Breast epithelium (tissue), 3 donors: ENCODE data around the gene RPL19.

ENCODE experiments used
- CTCF ChIP-seq, 3 donors: fragments of 450-650 bp; IDR thresholded peaks; one replicate each; pipeline ENCODE4 v1.5.1; 2016 to 2017; ENCODE audit warnings: antibody characterized with exemption in 3 of 3, mild to moderate bottlenecking in 3 of 3, moderate library complexity in 3 of 3
- POLR2A ChIP-seq: fragments of 450-650 bp; IDR thresholded peaks from one replicate; pipeline ENCODE4 v1.6.1; 2016; ENCODE audit warnings: antibody characterized with exemption, mild to moderate bottlenecking, moderate library complexity
- POLR2AphosphoS5 ChIP-seq, 3 donors: sonication (generic); formaldehyde crosslinking; IDR thresholded peaks; one replicate each; pipeline ENCODE4 v1.6.1; 2017; ENCODE audit warnings: antibody characterized with exemption in 3 of 3

DNA sequence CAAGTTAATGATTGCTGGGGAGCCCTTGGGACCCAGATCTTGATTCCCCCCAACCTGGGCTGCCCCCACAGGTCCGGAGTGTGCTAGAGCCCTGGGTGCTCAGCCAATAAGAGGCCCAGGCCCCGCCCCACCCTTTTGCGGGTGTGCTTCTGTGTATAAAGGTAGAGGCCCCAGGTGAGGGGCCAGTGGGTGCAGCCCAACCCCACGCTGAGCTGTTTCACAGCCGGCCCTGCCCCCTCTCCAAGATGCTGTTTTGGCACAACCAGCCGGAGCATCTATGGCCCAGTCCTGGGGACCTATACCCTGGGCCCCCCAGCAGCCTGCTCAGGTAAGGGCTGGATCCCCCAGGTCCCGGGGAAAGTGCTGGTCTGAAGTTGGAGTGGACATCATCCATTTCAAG, 37.5 kb downstream of the RPL19 start:
- TF ChIP-seq CTCF (IDR thresholded peaks at IDR 0.05) (no peak), POLR2A (no peak), POLR2AphosphoS5 (IDR thresholded peaks at IDR 0.05) (no peak)
